GM19023 (cell line): ENCODE measurements around the gene C16orf87.
"Not testable (repeated sequence)": the region's sequence is repeated elsewhere in the genome, so short reads cannot be mapped to it uniquely, and the experiment has no call there.

Source experiments
- ATAC-seq: cut with Tn5 transposase; IDR thresholded peaks from one replicate; pipeline ENCODE4 v1.9.1; 2021; ENCODE audit warnings: mild to moderate bottlenecking, moderate library complexity; ENCODE audit not compliant: unreplicated experiment

The C16orf87 gene

GRCh38 chr16:46830902-46831647, at the start of gene C16orf87:
C16orf87 (minus strand) TSS chr16:46831180; CDS start chr16:46831149, 31 bp downstream.
- peak; percentile 97 for ATAC-seq

- ATAC-seq: no peak
These were observed 44.3 kb upstream of the C16orf87 start for GRCh38 chr16:46875243-46875642.

GRCh38 chr16:46873201-46873600, 42.2 kb upstream of the C16orf87 start:
- no peak for ATAC-seq

GRCh38 chr16:46871597-46871996, 40.6 kb upstream of the C16orf87 start:
- no peak for ATAC-seq

- ATAC-seq: not testable (repeated sequence)
These were observed 37.9 kb upstream of the C16orf87 start for GRCh38 chr16:46868891-46869290.

- not testable (repeated sequence) for ATAC-seq
These were observed 36.5 kb upstream of the C16orf87 start for GRCh38 chr16:46867486-46867885.

GRCh38 chr16:46866286-46866685, 35.3 kb upstream of the C16orf87 start:
- ATAC-seq: no peak

- no peak for ATAC-seq
These were observed 31.8 kb upstream of the C16orf87 start for GRCh38 chr16:46862555-46863447.

GRCh38 chr16:46859719-46860152, 28.8 kb upstream of the C16orf87 start:
- no peak for ATAC-seq

- ATAC-seq: no peak
These were observed 27.2 kb upstream of the C16orf87 start for GRCh38 chr16:46858151-46858550.

- no peak for ATAC-seq
These were observed 26.5 kb upstream of the C16orf87 start for GRCh38 chr16:46857368-46857945.

GRCh38 chr16:46855389-46855788, 24.4 kb upstream of the C16orf87 start:
- ATAC-seq: no peak

GRCh38 chr16:46854846-46855245, 23.9 kb upstream of the C16orf87 start:
- no peak for ATAC-seq

GRCh38 chr16:46853713-46854443, 22.9 kb upstream of the C16orf87 start:
- no peak for ATAC-seq

GRCh38 chr16:46852130-46852529, 21.1 kb upstream of the C16orf87 start:
- no peak for ATAC-seq

- peak; percentile 77 for ATAC-seq
These were observed 19.9 kb upstream of the C16orf87 start for GRCh38 chr16:46850619-46851555.

GRCh38 chr16:46848768-46849764, 18.1 kb upstream of the C16orf87 start:
- ATAC-seq: no peak

GRCh38 chr16:46845952-46846351, 15.0 kb upstream of the C16orf87 start:
- no peak for ATAC-seq
